Endothelial cell of umbilical vein (primary cell): ENCODE data around the gene SARS2. TPM values are rescaled to one million over a fixed set of nuclear protein-coding genes. Genes with fewer than 3 reads are reported as not detected.

ENCODE experiments used
- BruUV-seq: library from RNA; stranded (reverse); fragments of 400-500 nt; replicated peaks from 2 replicates; lab custom pipeline; 2021; lab: Mats Ljungman, UMichigan
- CTCF ChIA-PET: fragments of 300-600, 350-600 bp; sonication (Branson Sonifier 250); formaldehyde crosslinking; loops from one replicate; lab custom pipeline; 2021; ENCODE audit warnings: antibody characterized with exemption, inconsistent platforms; lab: Charles Lee
- POLR2A ChIA-PET: fragments of 300-600, 350-600 bp; sonication (Branson Sonifier 250); formaldehyde crosslinking; loops from one replicate; lab custom pipeline; 2021; ENCODE audit warnings: antibody characterized with exemption, inconsistent platforms; lab: Charles Lee
- DNase-seq: peaks from one replicate; pipeline ENCODE4 v3.0.0-alpha.2; 2011; ENCODE audit warnings: low read depth, low spot score
- FAIRE-seq: peaks from 2 replicates; lab custom pipeline; 2011; peaks lifted over from hg19 to GRCh38; lab: Jason Lieb, UNC
- H2AFZ ChIP-seq: 2 replicates; pipeline ENCODE4 v1.6.0; 2012; ENCODE audit warnings: low read depth, low read length, control low read depth, inconsistent platforms
- H3K27ac ChIP-seq: 2 replicates; pipeline ENCODE4 v1.5.1; 2011; ENCODE audit warnings: low read depth, mild to moderate bottlenecking, control low read depth, low read length, moderate library complexity; ENCODE audit not compliant: insufficient read depth
- H3K27me3 ChIP-seq, 2 experiments: 2 replicates each; pipeline versions ENCODE4 v1.6.0 to v1.6.1; 2011; ENCODE audit warnings: low read length in 2 of 2, mixed read lengths in 1 of 2; ENCODE audit not compliant: control insufficient read depth in 2 of 2, insufficient read depth in 2 of 2
- H3K36me3 ChIP-seq, 2 experiments: 2 replicates in 1 of 2; 3 replicates in 1 of 2; pipeline ENCODE4 v1.5.1; 2011; ENCODE audit warnings: low read length in 2 of 2, mild to moderate bottlenecking in 1 of 2, moderate library complexity in 1 of 2; ENCODE audit not compliant: control insufficient read depth in 2 of 2, insufficient read depth in 2 of 2; ENCODE audit errors: extremely low read depth in 1 of 2
- H3K4me1 ChIP-seq: 3 replicates; pipeline ENCODE4 v1.5.1; 2011; ENCODE audit warnings: mild to moderate bottlenecking, low read length; ENCODE audit not compliant: control insufficient read depth, insufficient read depth; ENCODE audit errors: extremely low read depth
- H3K4me2 ChIP-seq: 2 replicates; pipeline ENCODE4 v1.6.1; 2011; ENCODE audit warnings: low read length, control low read depth, mixed read lengths; ENCODE audit not compliant: insufficient read depth
- H3K4me3 ChIP-seq, 3 experiments: fragments of 200-600 bp in 1 of 3; sonication (generic), shearing (Covaris generic) in 1 of 3; replicated peaks in 1 of 3; 2 replicates each; pipeline ENCODE4 v1.5.1; 2011 to 2016; ENCODE audit warnings: control low read depth in 3 of 3, low read length in 3 of 3, mild to moderate bottlenecking in 2 of 3, inconsistent platforms in 1 of 3, low read depth in 1 of 3, moderate library complexity in 1 of 3; ENCODE audit not compliant: insufficient read depth in 1 of 3
- H3K79me2 ChIP-seq: 2 replicates; pipeline ENCODE4 v1.6.0; 2012; ENCODE audit warnings: low read length, inconsistent platforms; ENCODE audit not compliant: control insufficient read depth, insufficient read depth
- H3K9ac ChIP-seq: replicated peaks from 2 replicates; pipeline ENCODE3; 2011; ENCODE audit warnings: low read length, control low read depth; ENCODE audit not compliant: insufficient read depth; ENCODE audit errors: extremely low read depth
- H3K9me1 ChIP-seq: replicated peaks from 3 replicates; pipeline ENCODE4 v1.6.0; 2011; ENCODE audit warnings: mild to moderate bottlenecking, low read length; ENCODE audit not compliant: control insufficient read depth, insufficient read depth; ENCODE audit errors: extremely low read depth
- H3K9me3 ChIP-seq: replicated peaks from 2 replicates; pipeline ENCODE4 v1.5.1; 2012; ENCODE audit warnings: low read length, inconsistent platforms; ENCODE audit not compliant: control insufficient read depth, insufficient read depth
- H4K20me1 ChIP-seq: replicated peaks from 2 replicates; pipeline ENCODE3; 2011; ENCODE audit warnings: mild to moderate bottlenecking, low read length; ENCODE audit not compliant: control insufficient read depth, insufficient read depth; ENCODE audit errors: extremely low read depth
- CTCF ChIP-seq, 2 donors: IDR thresholded peaks; 1 replicate in 1 of 2; 2 replicates in 1 of 2; pipeline ENCODE4 v1.5.1; 2011; ENCODE audit warnings: low read length in 2 of 2, mild to moderate bottlenecking in 2 of 2, moderate library complexity in 2 of 2, control low read depth in 1 of 2, inconsistent platforms in 1 of 2, low read depth in 1 of 2; ENCODE audit not compliant: insufficient read depth in 1 of 2; ENCODE audit errors: extremely low read depth in 1 of 2
- EZH2 ChIP-seq: IDR thresholded peaks from 2 replicates; pipeline ENCODE4 v1.6.1; 2012; ENCODE audit warnings: borderline replicate concordance, low read depth, mild to moderate bottlenecking, moderate library complexity, low read length, inconsistent platforms; ENCODE audit not compliant: severe bottlenecking
- FOS ChIP-seq: IDR thresholded peaks from 2 replicates; pipeline ENCODE4 v1.6.1; 2011; ENCODE audit warnings: mild to moderate bottlenecking, low read length, moderate library complexity, borderline replicate concordance; ENCODE audit not compliant: insufficient read depth
- GATA2 ChIP-seq: IDR thresholded peaks from 2 replicates; pipeline ENCODE4 v1.7.0; 2011; ENCODE audit warnings: low read depth, mild to moderate bottlenecking, moderate library complexity, mixed read lengths, low read length; ENCODE audit not compliant: insufficient read length, insufficient read depth
- JUN ChIP-seq: IDR thresholded peaks from 2 replicates; pipeline ENCODE4 v1.6.1; 2011; ENCODE audit warnings: borderline replicate concordance, low read depth; ENCODE audit not compliant: insufficient read length, insufficient read depth
- MYC ChIP-seq: IDR thresholded peaks from one replicate; pipeline ENCODE4 v1.6.1; 2011; ENCODE audit warnings: mild to moderate bottlenecking, low read depth, low read length
- POLR2A ChIP-seq: IDR thresholded peaks from 2 replicates; pipeline ENCODE4 v1.6.1; 2012; ENCODE audit warnings: low read depth, mild to moderate bottlenecking, control low read depth, low read length
- POLR2AphosphoS5 ChIP-seq: IDR thresholded peaks from 2 replicates; pipeline ENCODE4 v1.6.1; 2012; ENCODE audit warnings: low read depth, mild to moderate bottlenecking, control low read depth, low read length, moderate library complexity; ENCODE audit not compliant: insufficient read depth
- dilution Hi-C: fragments of 300-500 bp; cut with MboI; formaldehyde crosslinking; loops from one replicate; pipeline ENCODE4 v1.15.0; 2019; ENCODE audit warnings: low sequenced_read_pairs; ENCODE audit not compliant: extremely low pct_ligation_motif_present
- intact Hi-C: fragments of 100-400 bp; cut with micrococcal nuclease; formaldehyde crosslinking; loops from one replicate; pipeline ENCODE4 v1.10.0; 2022
- polyA plus RNA-seq, 4 experiments: library from polyadenylated mRNA; depleted of rRNA in 3 of 4; stranded (reverse) in 3 of 4; unstranded in 1 of 4; fragments of >200 nt; gene quantifications; 2 replicates each; pipeline versions ENCODE4 v1.2.1 to v1.2.3, GENCODE V29; 2011 to 2012; ENCODE audit warnings: missing spikeins in 1 of 4
- total RNA-seq: library from RNA; stranded (reverse); gene quantifications from 2 replicates; pipeline ENCODE4 v1.2.3, GENCODE V29; 2021
- TF ChIP-seq, protein P1 (sequence below): IDR thresholded peaks from 2 replicates; pipeline ENCODE4 v1.6.1; 2011; ENCODE audit not compliant: insufficient read depth, insufficient read length

Gene SARS2
- total and polyA plus RNA-seq, 2 donors (not counting 3 experiments of a cell fraction or from before 2014, with no cell fraction given), result 40.3 to 43.7 TPM

DNA sequence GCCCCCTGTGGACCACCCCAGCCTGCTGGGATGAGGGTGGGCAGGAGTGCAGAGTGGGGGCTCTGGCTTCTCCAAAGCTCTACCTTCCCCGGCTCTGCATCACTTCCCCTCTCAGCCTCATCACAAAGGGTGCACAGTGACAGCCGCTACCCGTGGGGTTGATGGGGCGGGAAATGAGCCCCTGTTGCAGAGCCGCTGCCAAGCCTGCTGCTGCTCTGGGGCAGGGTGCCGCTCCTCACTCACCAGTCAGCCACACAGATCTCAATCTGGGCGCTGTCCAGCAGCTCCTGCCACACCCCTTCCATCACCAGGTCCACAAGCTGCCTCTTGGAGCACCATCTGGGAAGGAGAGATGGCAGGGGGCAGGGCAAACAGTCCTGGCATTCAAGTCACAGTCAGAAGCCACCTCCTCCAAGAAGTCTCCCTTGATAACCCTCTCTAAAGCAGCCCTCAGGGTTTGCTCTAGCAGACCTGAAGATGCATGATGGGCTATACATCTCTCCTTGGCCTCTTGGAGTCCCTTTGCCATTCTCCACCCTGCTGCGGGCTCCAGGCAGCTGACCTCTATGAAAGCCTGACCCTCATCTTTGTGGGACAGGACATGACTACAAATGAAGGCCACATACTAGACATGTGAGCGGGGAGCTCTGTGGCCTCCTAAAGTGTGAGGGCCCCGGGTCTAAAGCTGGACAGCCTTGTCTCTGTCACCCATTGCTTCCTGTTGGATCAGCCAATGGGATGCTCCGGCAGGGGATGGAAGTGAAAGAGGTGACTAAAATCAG, 15.9 kb upstream of the SARS2 start:
- no peaks in the 10 kb centered on the region for H3K79me2 ChIP-seq
- dilution Hi-C loops, result no loop called here
- H3K36me3 ChIP-seq, result peaks cover 0 to 2% of the 10 kb centered on the region in 2 experiments
- H3K9me1 ChIP-seq, result no peaks in the 10 kb centered on the region
- H3K27ac ChIP-seq, result no peak overlapping the region
- H3K9me3 ChIP-seq, result no peaks in the 10 kb centered on the region
- no peak overlapping the region for H2AFZ ChIP-seq
- DNase-seq, result no peak
- no peaks in the 10 kb centered on the region for H3K4me1 ChIP-seq
- no peak overlapping the region for H3K4me3 ChIP-seq
- ChIA-PET POLR2A (no interaction called here), CTCF (no interaction called here)
- FAIRE-seq, result no peak
- H3K27me3 ChIP-seq, result no peaks in the 10 kb centered on the region
- no peak overlapping the region for H3K4me2 ChIP-seq
- TF ChIP-seq EZH2 (no peak), MYC (no peak), POLR2AphosphoS5 (no peak), CTCF (IDR thresholded peaks at IDR 0.05; ENCODE audit: extremely low read depth in 1 of 2, insufficient read depth in 1 of 2, low read depth in 1 of 2, low read length in 2 of 2) (no peak), JUN (no peak), POLR2A (no peak), GATA2 (no peak), FOS (no peak)
- TF ChIP-seq, protein P1, sequence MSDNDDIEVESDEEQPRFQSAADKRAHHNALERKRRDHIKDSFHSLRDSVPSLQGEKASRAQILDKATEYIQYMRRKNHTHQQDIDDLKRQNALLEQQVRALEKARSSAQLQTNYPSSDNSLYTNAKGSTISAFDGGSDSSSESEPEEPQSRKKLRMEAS, result no peak
- no peaks in the 10 kb centered on the region for H4K20me1 ChIP-seq
- intact Hi-C loops, result no loop called here
- BruUV-seq, result no TSS peak
- no peak overlapping the region for H3K9ac ChIP-seq
